Measurements from ENCODE around the gene PIGH. TPM values are rescaled to one million over a fixed set of nuclear protein-coding genes. Genes with fewer than 3 reads are reported as not detected.
A peak's percentile ranks its signal among the peaks of the same experiment; 100 is the strongest.

Gene PIGH
- total and polyA plus RNA-seq, 4 experiments from 2014 or later: 28.0 to 35.8 (median 31.9) TPM

DNA sequence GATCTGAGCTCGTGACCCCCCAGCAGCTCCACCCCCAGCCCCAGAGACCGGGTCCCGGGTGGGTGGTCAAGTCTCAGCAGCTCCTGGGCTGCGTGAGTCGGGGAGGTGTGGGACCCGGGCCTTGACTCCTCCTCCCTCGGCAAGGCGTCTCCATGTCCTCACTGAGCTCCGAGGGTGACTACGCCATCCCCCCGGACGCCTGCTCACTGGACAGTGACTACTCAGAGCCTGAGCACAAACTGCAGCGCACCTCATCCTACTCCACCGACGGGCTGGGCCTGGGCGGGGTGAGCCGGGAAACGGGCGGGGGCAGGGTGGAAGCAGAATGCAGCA is 28.1 kb downstream of the PIGH start:
- H3K9me3 Mint-ChIP-seq: no peaks in the 10 kb centered on the region
- H3K4me1 Mint-ChIP-seq: peaks cover 0 to 4% (median 3%) of the 10 kb centered on the region in 4 donors
- no peak for DNase-seq
- Histone ChIP-seq H3K4me1 (ENCODE audit: insufficient read depth, low read length) (no peaks in the 10 kb centered on the region), H3K36me3 (ENCODE audit: insufficient read depth, low read length) (no peaks in the 10 kb centered on the region), H3K9me3 (ENCODE audit: control insufficient read depth in 1 of 2, low read length in 2 of 2) (no peaks in the 10 kb centered on the region), H3K27ac (ENCODE audit: low read depth, low read length) (no peak overlapping the region), H3K4me3 (ENCODE audit: low read length in 2 of 2) (no peak overlapping the region), H3K27me3 (ENCODE audit: insufficient read depth, low read length) (no peaks in the 10 kb centered on the region)
- intact Hi-C loops (cut with micrococcal nuclease): loop anchor here (1.0 to 5.0 kb wide), 2 partner anchors 46 to 1210 kb away; no protein-coding TSS in a partner anchor
- POLR2A ChIA-PET (ENCODE audit: partially characterized antibody): interaction anchor here (1.3 to 1.7 kb wide), 4 partner anchors 14 to 145 kb away, joined by 4 to 13 read pairs (median 6); partner anchors contain the start of genes PIGH and TMEM229B
- no peaks in the 10 kb centered on the region for H3K36me3 Mint-ChIP-seq
- no peak overlapping the region for H3K27ac Mint-ChIP-seq
- peaks cover 5 to 10% of the 10 kb centered on the region in 2 donors for H3K27me3 Mint-ChIP-seq
- CTCF ChIA-PET (ENCODE audit: partially characterized antibody): interaction anchor here (0.7 to 14.7 kb wide), 32 partner anchors 9 to 1213 kb away, joined by 3 to 324 read pairs (median 6); partner anchors contain the start of genes PIGH and PLEKHH1
- no peak overlapping the region for H3K4me3 Mint-ChIP-seq

- Histone ChIP-seq H3K27me3 (ENCODE audit: insufficient read depth, low read length) (no peaks in the 10 kb centered on the region), H3K4me1 (ENCODE audit: insufficient read depth, low read length) (no peaks in the 10 kb centered on the region), H3K27ac (ENCODE audit: low read depth, low read length) (no peak overlapping the region), H3K4me3 (ENCODE audit: low read length in 2 of 2) (no peak overlapping the region), H3K36me3 (ENCODE audit: insufficient read depth, low read length) (no peaks in the 10 kb centered on the region), H3K9me3 (ENCODE audit: control insufficient read depth in 1 of 2, low read length in 2 of 2) (no peaks in the 10 kb centered on the region)
- ChIA-PET CTCF (ENCODE audit: partially characterized antibody) (interaction anchor here (0.7 to 14.7 kb wide), 40 partner anchors 9 to 1212 kb away, joined by 3 to 324 read pairs (median 5); partner anchors contain the start of genes PIGH, PLEKHH1 and TMEM229B), POLR2A (ENCODE audit: partially characterized antibody) (interaction anchor here (0.5 to 1.7 kb wide), 5 partner anchors 13 to 206 kb away, joined by 3 to 13 read pairs (median 6); partner anchors contain the start of genes PIGH and TMEM229B)
- Mint-ChIP-seq H3K27ac (no peak overlapping the region), H3K36me3 (no peaks in the 10 kb centered on the region), H3K4me1 (peaks cover 0 to 4% (median 3%) of the 10 kb centered on the region in 4 donors), H3K27me3 (peaks cover 5 to 11% of the 10 kb centered on the region in 2 donors), H3K4me3 (no peak overlapping the region), H3K9me3 (no peaks in the 10 kb centered on the region)
- intact Hi-C loops (cut with micrococcal nuclease): loop anchor here (1.0 to 5.0 kb wide), 2 partner anchors 45 to 1209 kb away; no protein-coding TSS in a partner anchor
- DNase-seq: peak; percentile 57 to 66 (median 62)
Measured at GRCh38 chr14:67571275-67571990, 28.6 kb downstream of the PIGH start.

GRCh38 chr14:67570453-67570852 is 29.6 kb downstream of the PIGH start:
- peaks cover 5 to 11% of the 10 kb centered on the region in 2 donors for H3K27me3 Mint-ChIP-seq
- Histone ChIP-seq H3K9me3 (ENCODE audit: control insufficient read depth in 1 of 2, low read length in 2 of 2) (no peaks in the 10 kb centered on the region), H3K36me3 (ENCODE audit: insufficient read depth, low read length) (no peaks in the 10 kb centered on the region), H3K4me1 (ENCODE audit: insufficient read depth, low read length) (no peaks in the 10 kb centered on the region), H3K4me3 (ENCODE audit: low read length in 2 of 2) (no peak overlapping the region), H3K27me3 (ENCODE audit: insufficient read depth, low read length) (no peaks in the 10 kb centered on the region), H3K27ac (ENCODE audit: low read depth, low read length) (no peak overlapping the region)
- H3K27ac Mint-ChIP-seq: peak overlapping the region in 1 of 7 donors; percentile 45
- DNase-seq: no peak
- H3K9me3 Mint-ChIP-seq: no peaks in the 10 kb centered on the region
- POLR2A ChIA-PET (ENCODE audit: partially characterized antibody): no interaction called here
- H3K36me3 Mint-ChIP-seq: no peaks in the 10 kb centered on the region
- intact Hi-C loops (cut with micrococcal nuclease): loop anchor here (5.0 kb wide), 1 partner anchor 1208 kb away; no protein-coding TSS in a partner anchor
- H3K4me3 Mint-ChIP-seq: no peak overlapping the region
- CTCF ChIA-PET (ENCODE audit: partially characterized antibody): interaction anchor here (1.4 to 14.7 kb wide), 21 partner anchors 8 to 161 kb away, joined by 3 to 324 read pairs (median 8); partner anchors contain the start of genes PIGH, PLEKHH1 and TMEM229B
- H3K4me1 Mint-ChIP-seq: peaks cover 0 to 4% (median 3%) of the 10 kb centered on the region in 4 donors

- no peaks in the 10 kb centered on the region for H3K9me3 Mint-ChIP-seq
- no peak overlapping the region for H3K4me3 ChIP-seq (ENCODE audit: low read length in 2 of 2)
- H3K9me3 ChIP-seq (ENCODE audit: control insufficient read depth in 1 of 2, low read length in 2 of 2): no peaks in the 10 kb centered on the region
- no peaks in the 10 kb centered on the region for H3K4me1 ChIP-seq (ENCODE audit: insufficient read depth, low read length)
- no peak overlapping the region for H3K4me3 Mint-ChIP-seq
- CTCF ChIA-PET (ENCODE audit: partially characterized antibody): interaction anchor here (1.5 to 14.7 kb wide), 9 partner anchors 12 to 152 kb away, joined by 6 to 324 read pairs (median 13); partner anchors contain the start of genes PIGH and PLEKHH1
- POLR2A ChIA-PET (ENCODE audit: partially characterized antibody): no interaction called here
- no peak overlapping the region for H3K27ac ChIP-seq (ENCODE audit: low read depth, low read length)
- H3K36me3 ChIP-seq (ENCODE audit: insufficient read depth, low read length): no peaks in the 10 kb centered on the region
- no peaks in the 10 kb centered on the region for H3K36me3 Mint-ChIP-seq
- intact Hi-C loops (cut with micrococcal nuclease): loop anchor here (5.0 kb wide), 1 partner anchor 1207 kb away; no protein-coding TSS in a partner anchor
- peak overlapping the region in 1 of 7 donors; percentile 45 for H3K27ac Mint-ChIP-seq
- DNase-seq: no peak
- no peaks in the 10 kb centered on the region for H3K27me3 ChIP-seq (ENCODE audit: insufficient read depth, low read length)
- H3K27me3 Mint-ChIP-seq: peaks cover 5 to 11% of the 10 kb centered on the region in 2 donors
- peaks cover 0 to 4% (median 3%) of the 10 kb centered on the region in 4 donors for H3K4me1 Mint-ChIP-seq
Measured at GRCh38 chr14:67569651-67570290, 30.3 kb downstream of the PIGH start.

DNA sequence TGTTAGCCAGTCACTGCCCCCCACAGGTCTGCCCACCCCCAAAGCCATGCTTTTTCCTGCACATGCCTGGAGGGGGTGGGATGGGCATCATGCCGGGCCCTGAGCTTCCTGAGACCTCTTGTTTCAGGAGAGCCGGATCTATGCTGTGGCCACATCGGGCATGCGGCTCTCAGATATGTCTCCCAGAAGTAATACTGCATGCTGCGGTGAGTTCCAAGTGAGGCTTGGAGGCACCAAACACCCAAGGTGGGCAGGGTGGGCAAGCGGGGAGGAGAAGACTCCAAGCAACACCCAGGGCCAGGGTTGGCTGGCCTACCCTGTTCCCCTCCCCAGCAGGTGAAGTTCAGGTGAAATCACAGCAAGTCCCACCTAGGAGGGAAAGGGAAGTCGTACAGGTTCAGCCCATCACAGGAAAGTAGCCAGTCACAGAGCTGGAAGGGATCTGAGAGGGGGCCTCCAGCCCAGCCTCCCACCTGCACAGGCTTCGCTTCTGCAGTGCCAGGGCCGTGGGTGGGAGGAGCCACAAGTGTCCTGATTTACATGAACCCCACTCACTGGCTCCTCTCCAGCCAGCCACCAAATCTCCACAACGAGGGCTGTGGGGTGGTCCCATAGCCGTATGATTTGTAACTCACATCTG is 30.9 kb downstream of the PIGH start:
- peaks cover 5 to 11% of the 10 kb centered on the region in 2 donors for H3K27me3 Mint-ChIP-seq

GRCh38 chr14:67567654-67568053 is 32.4 kb downstream of the PIGH start:
- H3K4me1 ChIP-seq (ENCODE audit: insufficient read depth, low read length): no peaks in the 10 kb centered on the region
- Mint-ChIP-seq H3K27me3 (peaks cover 3 to 11% of the 10 kb centered on the region in 2 donors), H3K9me3 (no peaks in the 10 kb centered on the region), H3K36me3 (no peaks in the 10 kb centered on the region), H3K4me1 (peaks cover 0 to 3% (median 1%) of the 10 kb centered on the region in 4 donors), H3K27ac (peak overlapping the region in 1 of 7 donors; percentile 58), H3K4me3 (peak overlapping the region in 1 of 8 donors; percentile 43)
- no peaks in the 10 kb centered on the region for H3K9me3 ChIP-seq (ENCODE audit: control insufficient read depth in 1 of 2, low read length in 2 of 2)
- no peaks in the 10 kb centered on the region for H3K27me3 ChIP-seq (ENCODE audit: insufficient read depth, low read length)
- no peaks in the 10 kb centered on the region for H3K36me3 ChIP-seq (ENCODE audit: insufficient read depth, low read length)
- POLR2A ChIA-PET (ENCODE audit: partially characterized antibody): no interaction called here
- no peak for DNase-seq
- intact Hi-C loops (cut with micrococcal nuclease): no loop called here
- no peak overlapping the region for H3K27ac ChIP-seq (ENCODE audit: low read depth, low read length)
- H3K4me3 ChIP-seq (ENCODE audit: low read length in 2 of 2): no peak overlapping the region
- CTCF ChIA-PET (ENCODE audit: partially characterized antibody): interaction anchor here (1.3 to 14.7 kb wide), 3 partner anchors 13 to 140 kb away, joined by 3 to 324 read pairs (median 9); no protein-coding TSS in a partner anchor

More for the DNA sequence above, 30.9 kb downstream of the PIGH start:
- no peaks in the 10 kb centered on the region for H3K4me1 ChIP-seq (ENCODE audit: insufficient read depth, low read length)
- no peak overlapping the region for H3K4me3 ChIP-seq (ENCODE audit: low read length in 2 of 2)
- Mint-ChIP-seq H3K9me3 (no peaks in the 10 kb centered on the region), H3K4me1 (peaks cover 0 to 4% (median 3%) of the 10 kb centered on the region in 4 donors), H3K4me3 (no peak overlapping the region), H3K27ac (no peak overlapping the region), H3K36me3 (no peaks in the 10 kb centered on the region)
- H3K9me3 ChIP-seq (ENCODE audit: control insufficient read depth in 1 of 2, low read length in 2 of 2): no peaks in the 10 kb centered on the region
- ChIA-PET CTCF (ENCODE audit: partially characterized antibody) (interaction anchor here (1.5 to 14.7 kb wide), 4 partner anchors 31 to 151 kb away, joined by 6 to 324 read pairs (median 33); partner anchors contain the start of gene PIGH), POLR2A (ENCODE audit: partially characterized antibody) (no interaction called here)
- DNase-seq: no peak
- H3K27ac ChIP-seq (ENCODE audit: low read depth, low read length): no peak overlapping the region
- intact Hi-C loops (cut with micrococcal nuclease): no loop called here
- no peaks in the 10 kb centered on the region for H3K36me3 ChIP-seq (ENCODE audit: insufficient read depth, low read length)
- H3K27me3 ChIP-seq (ENCODE audit: insufficient read depth, low read length): no peaks in the 10 kb centered on the region

Data from CD4-positive, alpha-beta memory T cell (primary cell).